K562 (cell line): ENCODE measurements around the gene KCNN3. TPM values are rescaled to one million over a fixed set of nuclear protein-coding genes. Genes with fewer than 3 reads are reported as not detected.

Experiments
- ATAC-seq: fragments of 200-7000 bp; cut with Tn5 transposase; 3 replicates; pipeline ENCODE4 v1.9.1; 2020; ENCODE audit warnings: moderate library complexity
- BruUV-seq: library from RNA; stranded (reverse); fragments of 400-500 nt; replicated peaks from 2 replicates; lab custom pipeline; 2021; lab: Mats Ljungman, UMichigan
- CTCF ChIA-PET: fragments of 300-600 bp; formaldehyde crosslinking; extraction: SDS; loops from one replicate; lab custom pipeline; 2021; ENCODE audit warnings: low intra/inter-chr PET ratio; lab: Yijun Ruan, JAX
- POLR2A ChIA-PET: fragments of 300-600, 350-650 bp; sonication (Branson Sonifier 250); formaldehyde crosslinking; extraction: SDS; loops from one replicate; lab custom pipeline; 2021; ENCODE audit warnings: antibody characterized with exemption, inconsistent platforms; lab: Yijun Ruan, JAX
- DNase-seq, 4 experiments: peaks; one replicate each; pipeline versions ENCODE4 v3.0.0 to v3.0.0-alpha.2; 2011 to 2018; ENCODE audit warnings: low spot score in 3 of 4, mixed read lengths in 3 of 4; ENCODE audit errors: extremely low read depth in 1 of 4
- FAIRE-seq: peaks from 2 replicates; lab custom pipeline; 2011; peaks lifted over from hg19 to GRCh38; lab: Jason Lieb, UNC
- H2AFZ ChIP-seq: 2 replicates; pipeline ENCODE4 v1.6.0; 2011; ENCODE audit warnings: low read depth, low read length, control low read depth, inconsistent platforms
- H3K27ac ChIP-seq: fragments of 200-600 bp; 3 replicates; pipeline ENCODE4 v1.8.0; 2011; ENCODE audit warnings: low read depth, mild to moderate bottlenecking, control low read depth, inconsistent platforms, low read length, moderate library complexity, mixed read lengths; ENCODE audit errors: extremely low read depth
- H3K27me3 ChIP-seq, 2 experiments: fragments of 300-600 bp in 1 of 2; 2 replicates in 1 of 2; 3 replicates in 1 of 2; pipeline versions ENCODE4 v1.6.0 to v1.8.0; 2011; ENCODE audit warnings: inconsistent platforms in 2 of 2, low read length in 2 of 2, mild to moderate bottlenecking in 1 of 2, mixed read lengths in 1 of 2, moderate library complexity in 1 of 2; ENCODE audit not compliant: control insufficient read depth in 2 of 2, insufficient read depth in 2 of 2
- H3K36me3 ChIP-seq: fragments of 300-600 bp; 3 replicates; pipeline ENCODE4 v1.8.0; 2011; ENCODE audit warnings: mild to moderate bottlenecking, low read length, inconsistent platforms; ENCODE audit not compliant: control insufficient read depth, insufficient read depth
- H3K4me1 ChIP-seq, 2 experiments: fragments of 200-600 bp in 1 of 2; replicated peaks in 1 of 2; 2 replicates in 1 of 2; 3 replicates in 1 of 2; pipeline versions ENCODE4 v1.5.1 to v1.8.0; 2011; ENCODE audit warnings: inconsistent platforms in 2 of 2, low read length in 2 of 2, mild to moderate bottlenecking in 1 of 2, mixed read lengths in 1 of 2, moderate library complexity in 1 of 2; ENCODE audit not compliant: control insufficient read depth in 2 of 2, insufficient read depth in 2 of 2
- H3K4me2 ChIP-seq: 2 replicates; pipeline ENCODE4 v1.6.1; 2011; ENCODE audit warnings: low read length, control low read depth, inconsistent platforms, mixed read lengths; ENCODE audit not compliant: insufficient read depth
- H3K4me3 ChIP-seq: fragments of 200-600 bp; sonication (generic), shearing (Covaris generic); 2 replicates; pipeline ENCODE4 v1.5.1; 2016; ENCODE audit warnings: control low read depth, inconsistent platforms
- H3K79me2 ChIP-seq: fragments of 200-600 bp; 3 replicates; pipeline ENCODE4 v1.8.0; 2011; ENCODE audit warnings: low read length, inconsistent platforms; ENCODE audit not compliant: control insufficient read depth, insufficient read depth
- H3K9ac ChIP-seq, 2 experiments: 2 replicates each; pipeline versions ENCODE4 v1.6.0 to v1.6.1; 2011; ENCODE audit warnings: low read depth in 2 of 2, low read length in 2 of 2, control low read depth in 1 of 2, inconsistent platforms in 1 of 2, mild to moderate bottlenecking in 1 of 2, mixed read lengths in 1 of 2; ENCODE audit not compliant: insufficient read depth in 1 of 2
- H3K9me1 ChIP-seq: one replicate; pipeline ENCODE4 v1.6.0; 2011; ENCODE audit warnings: inconsistent platforms, mild to moderate bottlenecking, low read length, moderate library complexity; ENCODE audit not compliant: control insufficient read depth, insufficient read depth
- H3K9me3 ChIP-seq: replicated peaks from 2 replicates; pipeline ENCODE4 v1.5.1; 2011; ENCODE audit warnings: low read depth, low read length, inconsistent platforms; ENCODE audit not compliant: control insufficient read depth, insufficient read depth
- H4K20me1 ChIP-seq: replicated peaks from 2 replicates; pipeline ENCODE4 v1.6.1; 2011; ENCODE audit warnings: low read length, inconsistent platforms, mixed read lengths; ENCODE audit not compliant: control insufficient read depth, insufficient read depth
- ATF7 ChIP-seq: fragments of 450-650 bp; IDR thresholded peaks from 2 replicates; pipeline ENCODE4 v1.7.1; 2014; ENCODE audit warnings: mild to moderate bottlenecking, moderate library complexity
- CREM ChIP-seq: IDR thresholded peaks from 2 replicates; pipeline ENCODE4 v1.6.1; 2014; ENCODE audit warnings: antibody characterized with exemption, low read depth
- DPF2 ChIP-seq: fragments of 450-650 bp; IDR thresholded peaks from 2 replicates; pipeline ENCODE4 v1.6.1; 2016
- ELK3 ChIP-seq: fragments of 450-650 bp; formaldehyde crosslinking; IDR thresholded peaks from 2 replicates; pipeline ENCODE4 v1.4.0; 2020; ENCODE audit warnings: mild to moderate bottlenecking
- EZH2 ChIP-seq: IDR thresholded peaks from 2 replicates; pipeline ENCODE4 v1.6.1; 2012; ENCODE audit warnings: low read depth, mild to moderate bottlenecking, inconsistent platforms, low read length, borderline replicate concordance
- KDM4B ChIP-seq, 2 experiments: fragments of 450-650 bp in 1 of 2; sonication (generic) in 1 of 2; IDR thresholded peaks; 2 replicates each; pipeline ENCODE4 v1.6.1; 2016 to 2017; ENCODE audit warnings: borderline replicate concordance in 2 of 2, antibody characterized with exemption in 1 of 2, low read depth in 1 of 2, mild to moderate bottlenecking in 1 of 2
- L3MBTL2 ChIP-seq: fragments of 450-650 bp; IDR thresholded peaks from 2 replicates; pipeline ENCODE4 v1.6.1; 2016; ENCODE audit warnings: mild to moderate bottlenecking, moderate library complexity
- MEIS2 ChIP-seq: fragments of 450-650 bp; IDR thresholded peaks from 2 replicates; pipeline ENCODE4 v1.6.1; 2014; ENCODE audit warnings: mild to moderate bottlenecking; ENCODE audit not compliant: partially characterized antibody
- PHB2 ChIP-seq: fragments of 450-650 bp; IDR thresholded peaks from 2 replicates; pipeline ENCODE4 v1.6.1; 2017; ENCODE audit warnings: low read depth
- RAD21 ChIP-seq, 2 experiments: fragments of 250-450 bp in 1 of 2; fragments of 450-650 bp in 1 of 2; sonication (Bioruptor Pico) in 1 of 2; formaldehyde crosslinking in 1 of 2; IDR thresholded peaks in 1 of 2; conservative IDR thresholded peaks in 1 of 2; 2 replicates each; pipeline versions ENCODE4 v1.4.0 to v1.8.0; 2020 to 2022; ENCODE audit warnings: mild to moderate bottlenecking in 2 of 2, moderate library complexity in 1 of 2
- RBM15 ChIP-seq: fragments of 200-400 bp; formaldehyde crosslinking; IDR thresholded peaks from 2 replicates; pipeline ENCODE4 v1.6.1; 2018; ENCODE audit warnings: mild to moderate bottlenecking, low read length, moderate library complexity; ENCODE audit not compliant: insufficient read depth
- SMARCB1 ChIP-seq: IDR thresholded peaks from 2 replicates; pipeline ENCODE4 v1.6.1; 2011; ENCODE audit warnings: improper control_type of control experiment, low read depth; ENCODE audit not compliant: insufficient read length
- SMARCE1 ChIP-seq: fragments of 450-650 bp; IDR thresholded peaks from 2 replicates; pipeline ENCODE4 v1.7.1; 2016; ENCODE audit warnings: mild to moderate bottlenecking
- TCF3 ChIP-seq: sonication (generic); formaldehyde crosslinking; IDR thresholded peaks from 2 replicates; pipeline ENCODE4 v1.4.0; 2020; ENCODE audit warnings: mild to moderate bottlenecking, missing genetic modification reagents
- THAP12 ChIP-seq: fragments of 250-450 bp; sonication (Bioruptor Pico); IDR thresholded peaks from 2 replicates; pipeline ENCODE4 v1.9.0; 2021; ENCODE audit warnings: mild to moderate bottlenecking, inconsistent platforms
- ZNF175 ChIP-seq: fragments of 200-800 bp; sonication (Bioruptor generic); IDR thresholded peaks from 2 replicates; pipeline ENCODE4 v1.6.1; 2016; ENCODE audit warnings: low read depth, mild to moderate bottlenecking, missing genetic modification characterization, missing compliant biosample characterization
- WGBS: fragments of 100-300 bp; shearing (Covaris generic); methylation state at CpG from one replicate; pipeline ENCODE4 v1.1.6; 2016; ENCODE audit warnings: low coverage, mixed read lengths; ENCODE audit not compliant: insufficient coverage; ENCODE audit errors: missing lambda C conversion rate; 5-methylcytosine and 5-hydroxymethylcytosine counted together
- in situ Hi-C: fragments of 300-500 bp; cut with MboI; formaldehyde crosslinking; loops from 4 replicates; pipeline ENCODE4 v1.15.0; 2018; ENCODE audit warnings: inconsistent platforms, mixed read lengths
- intact Hi-C: fragments of 100-400 bp; cut with micrococcal nuclease; formaldehyde crosslinking; loops from 2 replicates; pipeline ENCODE4 v1.14.2; 2022
- polyA plus RNA-seq, 8 experiments: library from polyadenylated mRNA; depleted of rRNA in 4 of 8; stranded (reverse) in 5 of 8; unstranded in 3 of 8; fragments of >200 nt; fragmentation: Nextera tagmentation in 2 of 8; fragmentation: Illumina TruSeq in 1 of 8; extraction: Ambion mirVana in 2 of 8; extraction: Trizol in 1 of 8; gene quantifications; 2 replicates each; pipeline versions ENCODE4 v1.2.1 to v1.2.3, GENCODE V29; 2011 to 2014; ENCODE audit warnings: inconsistent platforms in 1 of 8, missing spikeins in 1 of 8
- total RNA-seq, 7 experiments: library from RNA; depleted of rRNA in 6 of 7; stranded (reverse); fragments of >200 nt in 6 of 7; fragmentation: Illumina TruSeq in 2 of 7; extraction: Trizol in 2 of 7; gene quantifications; 2 replicates each; pipeline versions ENCODE4 v1.2.1 to v1.2.3, GENCODE V29; 2011 to 2021; ENCODE audit warnings: low replicate concordance in 1 of 7

Gene KCNN3
- total and polyA plus RNA-seq, 9 of the 15 experiments (the other 6 are each of a cell fraction or from before 2014, with no cell fraction given) = 0.02 to 0.03 TPM; not detected in 7

GRCh38 chr1:154863315-154864174 lies 6.5 kb downstream of the KCNN3 start:
- no TSS peak for BruUV-seq
- ChIA-PET CTCF (no interaction called here), POLR2A (interaction anchor here (0.6 to 1.1 kb wide), 3 partner anchors 25 to 824 kb away, joined by 3 to 4 read pairs (median 3); no protein-coding TSS in a partner anchor)
- no peaks in the 10 kb centered on the region for H4K20me1 ChIP-seq
- peaks cover 7 to 9% of the 10 kb centered on the region in 2 experiments; a peak in 4 of 5 replicates for H3K27me3 ChIP-seq
- no peak overlapping the region for H3K9ac ChIP-seq
- peak; percentile 74 to 81 (median 78) for DNase-seq
- H3K27ac ChIP-seq = no peak overlapping the region
- in situ Hi-C loops = no loop called here
- no peak overlapping the region for H3K4me3 ChIP-seq
- peak; percentile 87 for FAIRE-seq
- no peaks in the 10 kb centered on the region for H3K9me3 ChIP-seq
- intact Hi-C loops = no loop called here
- peak overlapping the region; percentile 26; the same call in 1 of the 2 replicates for H2AFZ ChIP-seq
- H3K4me1 ChIP-seq = peaks cover 43 to 67% of the 10 kb centered on the region in 2 experiments
- ATAC-seq = peak; percentile 82
- H3K4me2 ChIP-seq = no peak overlapping the region
- no peaks in the 10 kb centered on the region for H3K9me1 ChIP-seq
- WGBS = 39% methylated on average over 16 of the region's 16 CpGs
- H3K79me2 ChIP-seq = no peaks in the 10 kb centered on the region
- H3K36me3 ChIP-seq = no peaks in the 10 kb centered on the region
- TF ChIP-seq RBM15 (no peak), TCF3 (CRISPR knock-in tag) (peak; percentile 32; the same call in 1 of the 2 replicates), SMARCB1 (no peak), EZH2 (no peak), DPF2 (peak; percentile 33; the same call in 1 of the 2 replicates), L3MBTL2 (0 out of 2 replicates have a peak, but pooled peaks have one; percentile 15), THAP12 (no peak), SMARCE1 (no peak), MEIS2 (peak; percentile 68), RAD21 (CRISPR knock-in tag; conservative IDR thresholded peaks at IDR 0.05 in 1 of 2, IDR thresholded peaks at IDR 0.05 in 1 of 2) (peak; percentile 28 to 48; a peak in 3 of 4 replicates), CREM (0 out of 2 replicates have a peak, but pooled peaks have one; percentile 15), PHB2 (no peak), KDM4B (IDR thresholded peaks at IDR 0.05; ENCODE audit: borderline replicate concordance in 2 of 2, low read depth in 1 of 2) (0 out of 4 replicates have a peak, but pooled peaks of 1 of the 2 experiments have one; percentile 48), ATF7 (peak; percentile 15; the same call in 1 of the 2 replicates), ZNF175 (no peak), ELK3 (no peak)
